Mesangial cell (primary cell): ENCODE data around the gene PPP2R1B. TPM values are rescaled to one million over a fixed set of nuclear protein-coding genes. Genes with fewer than 3 reads are reported as not detected.

Source experiments
- total RNA-seq: library from RNA; depleted of rRNA; stranded (reverse); fragments of >200 nt; gene quantifications from 2 replicates; pipeline ENCODE4 v1.2.3, GENCODE V29; 2015

Gene PPP2R1B
- total RNA-seq, result 24.0 and 38.0 TPM in 2 replicates

GRCh38 chr11:111765984-111766833, at the start of gene PPP2R1B:
TSS of gene PPP2R1B (minus strand) at chr11:111766389. CDS start at chr11:111766361, 28 bp downstream.

Other genes with a start within 250 kb of the PPP2R1B start
- gene LAYN, start 225.7 kb downstream of the PPP2R1B start, total RNA-seq, result 14.3 and 18.5 TPM in 2 replicates
- gene SIK2, start 163.9 kb downstream of the PPP2R1B start, total RNA-seq, result 8.6 and 13.4 TPM in 2 replicates
- 23.7 and 26.6 TPM in 2 replicates for gene ALG9, start 105.2 kb upstream of the PPP2R1B start, total RNA-seq
- gene FDXACB1, start 112.8 kb upstream of the PPP2R1B start, total RNA-seq, result 3.0 and 3.1 TPM in 2 replicates
- 20.4 and 41.7 TPM in 2 replicates for gene CFAP68, start 113.2 kb upstream of the PPP2R1B start, total RNA-seq
- gene CRYAB, start 145.4 kb upstream of the PPP2R1B start, total RNA-seq, result 12.7 and 45.5 TPM in 2 replicates
- gene HSPB2, start 146.3 kb upstream of the PPP2R1B start, total RNA-seq, result 0.33 and 1.0 TPM in 2 replicates
- 1.6 and 5.2 TPM in 2 replicates for gene C11orf52, start 152.5 kb upstream of the PPP2R1B start, total RNA-seq
- gene DIXDC1, start 171.0 kb upstream of the PPP2R1B start, total RNA-seq, result 13.4 and 20.9 TPM in 2 replicates